22Rv1 (cell line): ENCODE results near the gene PKNOX2.

Experiments
- ZFX ChIP-seq: fragments of 450-650 bp; IDR thresholded peaks from 2 replicates; pipeline ENCODE4 v1.6.1; 2017; ENCODE audit warnings: antibody characterized with exemption, borderline replicate concordance
- TF ChIP-seq, protein P1 (sequence below): fragments of 450-650 bp; IDR thresholded peaks from 2 replicates; pipeline ENCODE4 v1.5.1; 2017; ENCODE audit warnings: mild to moderate bottlenecking

DNA sequence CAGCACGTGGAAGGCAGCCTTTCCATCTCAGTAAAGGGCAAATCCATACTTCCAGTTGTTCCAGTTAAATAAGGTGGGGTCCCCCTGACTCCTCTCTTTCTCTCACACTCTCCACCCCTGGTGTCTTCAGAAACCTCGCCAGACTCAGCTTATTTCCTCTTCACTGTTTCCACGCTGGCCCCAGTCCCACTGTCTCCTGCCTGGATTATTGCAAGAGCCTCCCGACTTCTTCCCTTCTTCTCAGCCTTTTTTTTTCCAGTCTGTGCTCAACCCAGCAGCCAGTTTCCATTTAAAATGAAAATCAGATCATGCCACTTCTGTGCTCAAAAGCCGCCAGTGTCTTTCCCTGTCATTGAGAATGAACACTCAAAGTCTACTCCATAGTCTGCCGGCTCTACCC, 131.4 kb downstream of the PKNOX2 start:
- TF ChIP-seq, protein P1, sequence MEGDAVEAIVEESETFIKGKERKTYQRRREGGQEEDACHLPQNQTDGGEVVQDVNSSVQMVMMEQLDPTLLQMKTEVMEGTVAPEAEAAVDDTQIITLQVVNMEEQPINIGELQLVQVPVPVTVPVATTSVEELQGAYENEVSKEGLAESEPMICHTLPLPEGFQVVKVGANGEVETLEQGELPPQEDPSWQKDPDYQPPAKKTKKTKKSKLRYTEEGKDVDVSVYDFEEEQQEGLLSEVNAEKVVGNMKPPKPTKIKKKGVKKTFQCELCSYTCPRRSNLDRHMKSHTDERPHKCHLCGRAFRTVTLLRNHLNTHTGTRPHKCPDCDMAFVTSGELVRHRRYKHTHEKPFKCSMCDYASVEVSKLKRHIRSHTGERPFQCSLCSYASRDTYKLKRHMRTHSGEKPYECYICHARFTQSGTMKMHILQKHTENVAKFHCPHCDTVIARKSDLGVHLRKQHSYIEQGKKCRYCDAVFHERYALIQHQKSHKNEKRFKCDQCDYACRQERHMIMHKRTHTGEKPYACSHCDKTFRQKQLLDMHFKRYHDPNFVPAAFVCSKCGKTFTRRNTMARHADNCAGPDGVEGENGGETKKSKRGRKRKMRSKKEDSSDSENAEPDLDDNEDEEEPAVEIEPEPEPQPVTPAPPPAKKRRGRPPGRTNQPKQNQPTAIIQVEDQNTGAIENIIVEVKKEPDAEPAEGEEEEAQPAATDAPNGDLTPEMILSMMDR = no peak
- TF ChIP-seq ZFX = no peak
